ENCODE results near the gene RPS6KB2. TPM values are rescaled to one million over a fixed set of nuclear protein-coding genes. Genes with fewer than 3 reads are reported as not detected.

Gene RPS6KB2
- total RNA-seq, 1 experiment from 2014 or later = 58.8 TPM

- intact Hi-C loops (cut with micrococcal nuclease; ENCODE audit: unreplicated experiment) = no loop called here
Observed at GRCh38 chr11:67440229-67441097, 12.2 kb downstream of the RPS6KB2 start.

GRCh38 chr11:67441098-67441563, 12.8 kb downstream of the RPS6KB2 start:
- peaks cover 5% of the 10 kb centered on the region for H3K4me1 ChIP-seq (ENCODE audit: insufficient read depth, low read length, poor library complexity, severe bottlenecking)
- ChIA-PET CTCF (interaction anchor here (0.6 kb wide), 1 partner anchor 142 kb away, joined by 7 read pairs; the partner anchor contains the start of gene GSTP1), POLR2A (ENCODE audit: low non-redundant PET) (interaction anchor here (0.6 kb wide), 1 partner anchor 20 kb away, joined by 7 read pairs; no protein-coding TSS in a partner anchor)

More at GRCh38 chr11:67440229-67441097, 12.2 kb downstream of the RPS6KB2 start:
- H3K27me3 ChIP-seq (replicated peaks; ENCODE audit: insufficient read depth, low read depth, low read length, poor library complexity) = no peaks in the 10 kb centered on the region
- no peaks in the 10 kb centered on the region for H3K9me3 ChIP-seq (ENCODE audit: low read depth, low read length, poor library complexity, severe bottlenecking)
- TF ChIP-seq CTCF (conservative IDR thresholded peaks at IDR 0.05; ENCODE audit: low read depth, low read length) = no peak
- no peak for TF ChIP-seq EZH2 (IDR thresholded peaks at IDR 0.05; ENCODE audit: borderline replicate concordance, low read depth, low read length, poor library complexity, severe bottlenecking)
- ChIA-PET CTCF (interaction anchor here (0.6 kb wide), 1 partner anchor 802 kb away, joined by 3 read pairs; the partner anchor contains the start of gene RBM4), POLR2A (ENCODE audit: low non-redundant PET) (interaction anchor here (0.6 kb wide), 1 partner anchor 20 kb away, joined by 7 read pairs; no protein-coding TSS in a partner anchor)
- BruUV-seq (replicated peaks) = no TSS peak
- H3K4me3 ChIP-seq (ENCODE audit: low read depth, low read length, poor library complexity, severe bottlenecking) = no peak overlapping the region
- H3K27ac ChIP-seq (ENCODE audit: low read depth, low read length, poor library complexity, severe bottlenecking) = peak overlapping the region; percentile 40
- H3K36me3 ChIP-seq (ENCODE audit: insufficient read depth, low read length, poor library complexity, severe bottlenecking) = peaks cover 18% of the 10 kb centered on the region
- DNase-seq (ENCODE audit: low spot score) = no peak
- H3K4me1 ChIP-seq (ENCODE audit: insufficient read depth, low read length, poor library complexity, severe bottlenecking) = peaks cover 5% of the 10 kb centered on the region

More at GRCh38 chr11:67441098-67441563, 12.8 kb downstream of the RPS6KB2 start:
- Histone ChIP-seq H3K36me3 (ENCODE audit: insufficient read depth, low read length, poor library complexity, severe bottlenecking) (peaks cover 18% of the 10 kb centered on the region), H3K27me3 (replicated peaks; ENCODE audit: insufficient read depth, low read depth, low read length, poor library complexity) (no peaks in the 10 kb centered on the region), H3K27ac (ENCODE audit: low read depth, low read length, poor library complexity, severe bottlenecking) (no peak overlapping the region), H3K4me3 (ENCODE audit: low read depth, low read length, poor library complexity, severe bottlenecking) (no peak overlapping the region), H3K9me3 (ENCODE audit: low read depth, low read length, poor library complexity, severe bottlenecking) (no peaks in the 10 kb centered on the region)
- DNase-seq (ENCODE audit: low spot score) = no peak
- BruUV-seq (replicated peaks) = no TSS peak
- TF ChIP-seq EZH2 (IDR thresholded peaks at IDR 0.05; ENCODE audit: borderline replicate concordance, low read depth, low read length, poor library complexity, severe bottlenecking) (no peak), CTCF (conservative IDR thresholded peaks at IDR 0.05; ENCODE audit: low read depth, low read length) (no peak)
- intact Hi-C loops (cut with micrococcal nuclease; ENCODE audit: unreplicated experiment) = no loop called here
